Neural cell (in vitro differentiated cells): ENCODE results near the gene HOXB6.

Source experiments
- MXI1 ChIP-seq: fragments of 450-650 bp; conservative IDR thresholded peaks from 2 replicates; pipeline ENCODE4 v1.6.1; 2014; ENCODE audit warnings: antibody characterized with exemption, mild to moderate bottlenecking; ENCODE audit not compliant: poor library complexity, severe bottlenecking
- POLR2AphosphoS5 ChIP-seq: IDR thresholded peaks from 2 replicates; pipeline ENCODE4 v1.6.1; 2012
- RAD21 ChIP-seq: fragments of 450-650 bp; conservative IDR thresholded peaks from 2 replicates; pipeline ENCODE4 v1.6.1; 2014; ENCODE audit warnings: antibody characterized with exemption, mild to moderate bottlenecking, moderate library complexity
- TAF1 ChIP-seq: IDR thresholded peaks from 2 replicates; pipeline ENCODE4 v1.6.1; 2012; ENCODE audit warnings: low read depth
- TF ChIP-seq, protein P1 (sequence below): fragments of 450-650 bp; IDR thresholded peaks from 2 replicates; pipeline ENCODE4 v1.5.1; 2014; ENCODE audit warnings: antibody characterized with exemption, mild to moderate bottlenecking, moderate library complexity; ENCODE audit not compliant: poor library complexity, severe bottlenecking
- TF ChIP-seq, protein P2 (sequence below): IDR thresholded peaks from 2 replicates; pipeline ENCODE4 v1.6.1; 2012; ENCODE audit warnings: borderline replicate concordance

DNA sequence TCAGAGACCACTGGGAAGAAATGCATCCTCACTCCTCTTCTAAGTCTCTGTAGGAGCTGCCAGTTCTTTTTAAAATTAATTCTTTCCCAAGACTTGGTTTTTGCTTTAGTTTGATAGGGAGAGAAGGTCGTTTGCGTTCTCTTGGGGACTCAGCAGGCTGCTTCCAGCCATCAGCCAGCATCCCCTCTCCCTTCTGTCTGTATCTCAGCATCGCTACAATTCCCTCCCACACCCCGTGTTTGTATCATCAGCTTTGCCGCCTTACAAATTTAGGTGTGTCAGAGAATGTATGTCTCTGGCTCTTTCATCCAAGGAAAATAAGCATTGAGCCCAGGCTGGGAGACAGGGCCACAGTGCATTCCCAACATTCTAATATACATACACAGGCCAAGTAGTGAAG is 5.4 kb downstream of the HOXB6 start:
- TF ChIP-seq, protein P1, sequence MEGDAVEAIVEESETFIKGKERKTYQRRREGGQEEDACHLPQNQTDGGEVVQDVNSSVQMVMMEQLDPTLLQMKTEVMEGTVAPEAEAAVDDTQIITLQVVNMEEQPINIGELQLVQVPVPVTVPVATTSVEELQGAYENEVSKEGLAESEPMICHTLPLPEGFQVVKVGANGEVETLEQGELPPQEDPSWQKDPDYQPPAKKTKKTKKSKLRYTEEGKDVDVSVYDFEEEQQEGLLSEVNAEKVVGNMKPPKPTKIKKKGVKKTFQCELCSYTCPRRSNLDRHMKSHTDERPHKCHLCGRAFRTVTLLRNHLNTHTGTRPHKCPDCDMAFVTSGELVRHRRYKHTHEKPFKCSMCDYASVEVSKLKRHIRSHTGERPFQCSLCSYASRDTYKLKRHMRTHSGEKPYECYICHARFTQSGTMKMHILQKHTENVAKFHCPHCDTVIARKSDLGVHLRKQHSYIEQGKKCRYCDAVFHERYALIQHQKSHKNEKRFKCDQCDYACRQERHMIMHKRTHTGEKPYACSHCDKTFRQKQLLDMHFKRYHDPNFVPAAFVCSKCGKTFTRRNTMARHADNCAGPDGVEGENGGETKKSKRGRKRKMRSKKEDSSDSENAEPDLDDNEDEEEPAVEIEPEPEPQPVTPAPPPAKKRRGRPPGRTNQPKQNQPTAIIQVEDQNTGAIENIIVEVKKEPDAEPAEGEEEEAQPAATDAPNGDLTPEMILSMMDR = no peak
- TF ChIP-seq TAF1 (no peak), RAD21 (no peak), POLR2AphosphoS5 (no peak), MXI1 (no peak)
- TF ChIP-seq, protein P2, sequence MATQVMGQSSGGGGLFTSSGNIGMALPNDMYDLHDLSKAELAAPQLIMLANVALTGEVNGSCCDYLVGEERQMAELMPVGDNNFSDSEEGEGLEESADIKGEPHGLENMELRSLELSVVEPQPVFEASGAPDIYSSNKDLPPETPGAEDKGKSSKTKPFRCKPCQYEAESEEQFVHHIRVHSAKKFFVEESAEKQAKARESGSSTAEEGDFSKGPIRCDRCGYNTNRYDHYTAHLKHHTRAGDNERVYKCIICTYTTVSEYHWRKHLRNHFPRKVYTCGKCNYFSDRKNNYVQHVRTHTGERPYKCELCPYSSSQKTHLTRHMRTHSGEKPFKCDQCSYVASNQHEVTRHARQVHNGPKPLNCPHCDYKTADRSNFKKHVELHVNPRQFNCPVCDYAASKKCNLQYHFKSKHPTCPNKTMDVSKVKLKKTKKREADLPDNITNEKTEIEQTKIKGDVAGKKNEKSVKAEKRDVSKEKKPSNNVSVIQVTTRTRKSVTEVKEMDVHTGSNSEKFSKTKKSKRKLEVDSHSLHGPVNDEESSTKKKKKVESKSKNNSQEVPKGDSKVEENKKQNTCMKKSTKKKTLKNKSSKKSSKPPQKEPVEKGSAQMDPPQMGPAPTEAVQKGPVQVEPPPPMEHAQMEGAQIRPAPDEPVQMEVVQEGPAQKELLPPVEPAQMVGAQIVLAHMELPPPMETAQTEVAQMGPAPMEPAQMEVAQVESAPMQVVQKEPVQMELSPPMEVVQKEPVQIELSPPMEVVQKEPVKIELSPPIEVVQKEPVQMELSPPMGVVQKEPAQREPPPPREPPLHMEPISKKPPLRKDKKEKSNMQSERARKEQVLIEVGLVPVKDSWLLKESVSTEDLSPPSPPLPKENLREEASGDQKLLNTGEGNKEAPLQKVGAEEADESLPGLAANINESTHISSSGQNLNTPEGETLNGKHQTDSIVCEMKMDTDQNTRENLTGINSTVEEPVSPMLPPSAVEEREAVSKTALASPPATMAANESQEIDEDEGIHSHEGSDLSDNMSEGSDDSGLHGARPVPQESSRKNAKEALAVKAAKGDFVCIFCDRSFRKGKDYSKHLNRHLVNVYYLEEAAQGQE = no peak
